Activated gamma-delta T cell treated with anti-CD3 and anti-CD28 coated beads, Interleukin-2, amount 50 U/mL, for 16 hours (primary cell): ENCODE data around the gene GAS2L2.
"Not testable (repeated sequence)": the region's sequence is repeated elsewhere in the genome, so short reads cannot be mapped to it uniquely, and the experiment has no call there.

Source experiments
- DNase-seq: peaks from one replicate; pipeline ENCODE4 v3.0.0-alpha.2; 2020; ENCODE audit warnings: low read depth

The GAS2L2 gene

DNA sequence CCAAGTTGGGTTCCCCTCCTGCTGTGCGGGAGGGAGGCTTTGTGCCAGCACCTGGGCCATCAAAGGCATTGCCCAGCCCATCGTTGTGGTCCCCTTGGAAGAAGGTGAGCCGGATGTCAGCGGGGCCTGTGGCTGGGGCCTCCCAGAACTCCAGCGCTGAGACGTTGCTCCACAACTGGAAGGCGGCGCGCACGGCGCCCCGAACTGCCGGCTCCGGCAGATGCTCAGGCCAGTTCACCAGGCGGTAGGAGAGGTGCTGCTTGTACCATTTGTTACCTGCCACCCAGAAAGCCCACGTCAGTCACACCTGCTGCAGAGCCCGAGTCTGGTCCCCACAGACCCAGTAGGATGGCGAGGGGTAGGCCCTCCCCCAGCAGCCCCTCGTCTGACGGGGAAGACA, 20.1 kb upstream of the GAS2L2 start:
- DNase-seq, result no peak

GRCh38 chr17:35769895-35770486, 17.0 kb upstream of the GAS2L2 start:
- DNase-seq, result no peak

DNA sequence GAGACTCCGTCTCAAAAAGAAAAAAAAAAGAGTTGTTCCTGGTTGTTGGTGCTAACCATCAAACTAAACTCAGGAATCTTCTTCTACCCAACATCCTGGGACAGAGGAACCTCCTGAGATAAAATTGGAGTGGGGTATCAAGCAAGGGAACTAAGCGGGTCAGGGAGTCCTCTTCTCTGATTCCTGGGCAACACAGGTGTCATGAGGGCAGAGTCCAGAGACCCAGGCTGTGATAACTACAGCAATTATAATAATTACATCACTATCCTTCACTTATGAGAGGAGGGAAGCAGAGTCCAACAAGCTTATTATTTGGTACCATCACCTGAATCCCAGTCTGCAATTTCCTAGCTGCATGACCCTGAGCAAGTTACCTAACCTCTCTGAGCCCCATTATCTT, 15.8 kb upstream of the GAS2L2 start:
- no peak for DNase-seq

GRCh38 chr17:35766903-35767510, 14.0 kb upstream of the GAS2L2 start:
- DNase-seq, result no peak

DNA sequence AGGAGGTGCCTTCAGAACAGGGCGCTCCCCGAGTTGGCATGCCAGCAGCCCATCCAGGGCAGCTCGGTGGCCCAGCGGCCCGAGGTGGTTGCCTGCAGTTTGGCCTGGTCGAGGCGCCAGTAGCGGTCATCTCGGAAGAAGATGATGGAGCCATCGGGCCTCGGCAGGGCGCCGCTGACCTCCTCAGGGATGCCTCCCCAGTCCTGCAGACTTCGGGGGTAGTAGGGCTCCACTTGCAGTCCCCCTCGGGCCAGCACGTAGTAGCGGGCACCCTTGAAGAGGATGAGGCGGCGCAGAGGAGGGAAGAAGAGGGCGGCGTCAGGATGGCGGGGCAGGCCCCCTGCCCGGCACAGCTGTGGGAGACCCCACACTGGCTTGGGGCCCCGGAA, 13.4 kb upstream of the GAS2L2 start:
- no peak for DNase-seq

DNA sequence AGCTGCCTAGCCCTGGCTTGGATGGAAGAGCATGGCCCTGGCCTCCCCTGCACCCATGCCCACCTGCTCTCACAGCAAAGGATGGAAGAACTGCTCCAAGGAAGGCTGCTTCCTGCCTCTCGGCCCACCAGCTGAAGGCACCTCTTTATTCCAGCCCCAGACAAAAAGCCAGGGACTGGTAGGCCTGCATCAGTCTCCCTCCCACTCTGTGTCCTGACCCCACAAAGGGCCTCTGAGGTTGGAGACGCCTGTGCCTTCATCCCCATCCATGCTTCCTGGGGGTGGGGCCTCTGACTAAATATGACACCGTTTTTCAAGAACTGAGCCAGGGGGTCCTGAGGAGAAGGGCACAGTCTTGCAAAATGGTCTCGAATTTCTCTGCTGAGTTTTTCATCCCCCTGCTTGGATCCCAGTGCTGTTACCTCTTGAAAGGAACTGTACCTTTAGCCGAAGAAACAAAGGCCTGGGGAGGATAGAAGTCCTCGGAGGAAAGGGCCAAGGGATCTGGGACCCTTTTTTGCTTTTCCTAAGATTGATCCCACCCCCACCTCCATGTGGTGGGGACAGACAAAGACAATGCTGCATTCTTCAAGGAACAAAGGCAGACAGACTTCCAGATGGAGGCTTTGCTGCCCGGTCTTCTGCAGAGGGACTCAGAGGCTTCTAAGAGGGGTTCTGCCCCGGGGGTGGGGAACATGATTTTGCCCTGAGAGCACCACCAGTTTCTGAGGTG, 12.9 kb upstream of the GAS2L2 start:
- DNase-seq, result no peak

DNA sequence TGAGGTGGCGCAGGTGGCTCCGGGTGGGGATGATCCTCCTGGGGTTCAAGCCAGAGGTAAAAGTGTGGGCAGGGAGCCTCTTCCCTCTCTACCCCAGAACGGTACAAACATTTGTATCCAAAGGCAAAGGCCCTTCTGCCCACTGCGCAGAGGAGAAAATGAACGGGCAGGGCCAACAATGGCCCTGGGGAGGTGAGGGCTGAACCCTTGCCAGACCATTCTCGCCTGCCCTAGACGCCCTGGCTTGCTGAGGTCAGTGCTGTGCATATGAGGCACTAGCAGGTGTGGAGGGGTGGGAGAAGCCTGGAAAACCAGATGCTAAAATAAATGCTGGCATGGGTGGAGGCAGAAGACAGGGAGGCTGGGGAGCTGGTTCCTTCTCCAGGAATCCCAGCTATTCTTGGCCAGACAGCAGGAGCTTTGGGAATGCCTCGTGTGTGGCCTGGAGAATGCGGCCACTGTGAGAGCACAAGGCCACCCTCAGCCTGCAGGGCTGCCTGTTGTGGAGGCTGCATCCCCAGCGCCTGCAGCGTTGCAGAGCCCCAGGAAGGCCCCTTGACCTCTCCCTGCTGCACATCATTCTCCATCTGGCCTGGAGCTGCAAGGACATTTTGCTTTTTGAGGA, 12.2 kb upstream of the GAS2L2 start:
- no peak for DNase-seq

DNA sequence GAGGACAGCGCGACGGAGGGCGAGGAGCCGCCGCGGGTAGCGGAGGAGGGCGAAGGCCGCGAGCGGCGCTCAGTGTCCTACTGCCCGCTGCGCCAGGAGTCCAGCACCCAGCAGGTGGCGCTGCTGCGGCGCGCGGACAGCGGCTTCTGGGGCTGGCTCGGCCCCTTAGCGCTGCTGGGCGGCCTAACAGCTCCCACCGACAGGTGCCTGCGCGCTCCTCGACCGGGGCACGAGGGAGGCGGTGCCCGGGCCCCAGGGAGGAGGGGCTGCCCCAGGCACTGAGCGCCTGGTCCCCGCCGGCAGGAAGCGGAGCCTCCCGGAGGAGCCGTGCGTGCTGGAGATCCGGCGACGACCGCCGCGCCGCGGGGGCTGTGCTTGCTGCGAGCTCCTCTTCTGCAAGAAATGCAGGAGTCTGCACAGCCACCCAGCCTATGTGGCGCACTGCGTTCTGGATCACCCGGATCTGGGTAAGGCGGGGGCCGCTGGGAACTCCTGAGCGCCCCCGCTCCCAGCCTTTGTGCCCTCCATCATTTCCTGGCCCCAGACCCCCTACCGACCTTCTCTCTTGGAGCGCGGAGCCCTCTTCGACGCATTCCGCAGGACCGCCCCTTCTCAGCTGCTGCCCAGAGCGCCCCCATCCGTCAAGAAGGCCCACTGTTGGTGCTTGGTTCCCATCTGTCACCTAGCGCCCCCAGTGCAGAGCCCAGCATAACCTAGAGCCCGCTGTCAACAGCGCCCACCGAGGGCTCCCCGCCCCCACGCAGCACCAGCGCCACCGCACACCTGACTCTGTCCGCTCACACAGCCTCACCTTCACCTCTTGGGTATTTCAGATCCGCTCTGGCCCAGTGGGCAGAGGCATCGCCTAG, 11.3 kb upstream of the GAS2L2 start:
- DNase-seq, result peak; percentile 77

DNA sequence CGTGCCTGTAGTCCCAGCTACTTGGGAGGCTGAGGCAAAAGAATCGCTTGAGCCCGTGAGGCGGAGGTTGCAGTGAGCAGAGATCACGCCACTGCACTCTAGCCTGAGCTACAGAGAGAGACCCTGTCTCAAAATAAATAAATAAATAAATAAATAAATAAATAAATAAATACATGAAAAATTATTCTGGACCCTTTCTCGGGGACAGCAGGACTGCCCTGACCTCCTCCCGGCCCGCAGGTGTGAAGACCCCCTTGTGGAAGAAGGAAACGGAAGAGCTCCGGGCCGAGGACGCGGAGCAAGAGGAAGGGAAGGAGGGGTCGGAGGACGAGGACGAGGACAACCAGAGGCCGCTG, 10.7 kb upstream of the GAS2L2 start:
- no peak for DNase-seq

GRCh38 chr17:35761601-35762000, 8.6 kb upstream of the GAS2L2 start:
- no peak for DNase-seq

- no peak for DNase-seq
These were observed 7.5 kb upstream of the GAS2L2 start, which contains the start of gene C17orf50 for GRCh38 chr17:35760587-35760986. Gene C17orf50 (plus strand): TSS chr17:35760887. CDS start chr17:35760942, 55 bp downstream.

DNA sequence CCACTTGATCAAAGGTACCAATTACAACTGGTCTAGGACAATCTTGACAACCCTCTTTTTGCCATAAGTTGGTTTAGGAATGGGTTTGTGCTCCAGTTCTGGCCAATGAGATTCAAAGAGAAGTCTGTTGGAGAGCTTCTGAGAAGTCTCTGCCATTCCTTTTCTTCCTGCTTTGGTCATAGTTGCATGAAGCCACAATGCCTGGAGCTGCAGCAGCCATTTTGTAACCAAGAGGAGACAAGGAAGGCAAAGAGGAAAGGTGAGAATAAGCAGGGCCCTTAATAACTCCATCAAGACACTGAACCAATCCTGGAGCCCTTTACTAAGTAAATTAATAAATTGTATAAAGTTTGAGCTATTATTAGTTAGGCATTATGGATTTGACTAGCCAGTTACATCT, 4.2 kb upstream of the GAS2L2 start:
- no peak for DNase-seq

DNA sequence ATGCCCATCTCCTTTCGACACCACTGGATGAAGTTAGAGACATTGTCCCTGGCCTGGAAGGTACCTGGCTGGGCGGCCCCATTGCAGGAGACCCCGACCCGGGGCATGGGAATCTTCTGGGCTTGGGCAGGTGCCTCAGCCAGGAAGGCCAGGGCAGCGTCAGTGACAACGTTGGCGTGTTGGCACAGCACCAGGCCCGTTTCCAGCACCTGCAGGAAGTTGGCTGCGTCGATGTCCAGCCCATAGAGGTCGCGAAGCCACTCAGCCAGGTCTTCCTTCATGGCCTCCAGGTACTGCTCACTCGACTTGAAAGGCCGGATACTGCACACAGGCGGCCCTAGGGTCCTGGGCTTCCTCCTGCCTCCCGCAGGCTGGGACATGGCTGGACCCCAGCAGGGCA, 568 bp downstream of the GAS2L2 start:
- DNase-seq, result no peak

DNA sequence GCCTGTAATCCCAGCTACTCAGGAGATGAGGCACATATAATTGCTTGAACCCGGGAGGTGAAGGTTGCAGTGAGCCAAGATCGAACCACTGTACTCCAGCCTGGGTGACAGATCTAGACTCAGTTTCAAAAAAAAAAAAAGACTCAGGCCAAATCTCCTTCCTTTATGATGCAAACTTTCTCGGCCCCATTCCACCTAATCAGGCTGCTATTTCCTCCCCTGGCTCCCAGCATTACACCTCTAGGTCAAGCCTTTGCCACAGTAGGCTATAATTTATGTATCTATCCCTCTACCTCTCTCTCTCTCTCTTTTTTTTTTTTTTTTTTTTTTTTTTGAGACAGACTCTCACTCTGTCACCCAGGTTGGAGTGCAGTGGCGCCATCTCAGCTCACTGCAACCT, 1.5 kb downstream of the GAS2L2 start:
- DNase-seq, result not testable (repeated sequence)

GRCh38 chr17:35750526-35751395, 2.3 kb downstream of the GAS2L2 start:
- no peak for DNase-seq

DNA sequence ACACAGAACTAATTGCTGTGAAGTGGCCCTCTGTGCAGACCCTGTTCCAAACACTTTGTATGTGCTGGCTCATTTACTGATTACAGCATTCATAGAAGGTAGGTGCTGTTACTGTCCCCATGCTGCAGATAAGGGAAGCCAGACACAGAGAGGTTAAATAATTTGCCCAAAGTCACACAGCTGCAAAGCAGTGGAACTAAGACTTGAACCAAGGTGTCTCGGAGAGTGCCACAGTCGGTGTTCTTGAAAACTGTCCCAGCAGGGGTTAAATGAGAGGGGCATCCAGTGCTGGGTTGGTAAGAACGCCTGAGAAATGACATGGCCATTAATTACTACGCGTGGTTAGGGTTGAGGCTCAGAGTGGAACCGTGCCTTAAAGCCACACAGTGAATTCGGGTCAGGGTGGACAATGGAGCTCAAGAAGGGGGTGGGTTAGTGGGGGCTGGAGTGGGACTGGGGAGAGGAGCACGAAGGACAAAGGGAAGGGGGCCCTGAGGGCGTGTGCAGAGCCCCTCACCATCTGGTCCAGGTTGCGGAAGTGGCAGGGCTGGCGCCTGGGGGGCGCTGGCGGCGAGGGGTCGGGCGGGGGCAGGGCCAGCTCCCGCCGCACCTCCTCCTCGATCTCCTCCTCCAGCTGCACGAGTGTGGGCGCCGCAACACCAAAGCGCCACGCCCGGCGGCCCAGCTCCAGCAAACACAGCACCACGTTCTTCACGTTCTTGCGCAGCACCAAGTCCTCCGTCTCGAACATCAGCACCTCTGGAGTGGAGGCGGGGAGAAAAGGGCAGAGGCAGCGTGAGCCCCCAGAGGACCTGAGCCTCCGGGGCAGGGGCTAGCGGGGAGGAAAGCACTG, 3.3 kb downstream of the GAS2L2 start:
- no peak for DNase-seq

DNA sequence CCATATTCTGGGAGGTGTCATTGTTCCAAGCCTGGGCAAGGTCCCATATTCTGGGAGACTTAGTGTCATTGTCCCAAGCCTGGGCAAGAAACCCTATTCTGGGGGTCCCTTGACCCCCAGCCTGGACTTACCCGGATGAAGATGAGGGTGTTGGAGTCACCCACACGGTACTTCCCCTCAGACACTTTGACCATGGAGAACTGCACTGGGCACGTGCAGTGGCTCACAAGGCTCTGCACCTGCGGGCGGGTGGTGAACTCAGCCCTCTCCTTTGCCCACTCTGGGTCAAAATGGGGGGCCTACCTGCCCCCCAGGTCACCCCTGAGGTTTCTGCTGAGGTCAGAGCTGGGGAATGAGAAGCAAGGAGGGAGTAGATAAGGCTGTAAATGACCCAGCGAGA, 4.1 kb downstream of the GAS2L2 start:
- DNase-seq, result no peak

GRCh38 chr17:35748341-35748841, 4.6 kb downstream of the GAS2L2 start:
- DNase-seq, result no peak

- DNase-seq, result peak; percentile 67
These were observed 5.5 kb downstream of the GAS2L2 start for GRCh38 chr17:35747540-35748017.
